ENCODE measurements around the gene CHRNB4.

The CHRNB4 gene

GRCh38 chr15:78675206-78675605 is 34.2 kb upstream of the CHRNB4 start:
- no peak for DNase-seq (ENCODE audit: low read depth in 1 of 2, low spot score in 1 of 2)
- no peaks in the 10 kb centered on the region for H3K27me3 ChIP-seq (ENCODE audit: insufficient read depth, poor library complexity, severe bottlenecking)
- no peak overlapping the region for H3K27ac ChIP-seq (replicated peaks)
- TF ChIP-seq GABPA (IDR thresholded peaks at IDR 0.05; ENCODE audit: low read depth) (no peak), POLR2AphosphoS5 (IDR thresholded peaks at IDR 0.05; ENCODE audit: low read depth) (no peak), SPI1 (IDR thresholded peaks at IDR 0.05; ENCODE audit: borderline replicate concordance, low read depth) (no peak)
- TF ChIP-seq, protein P1, sequence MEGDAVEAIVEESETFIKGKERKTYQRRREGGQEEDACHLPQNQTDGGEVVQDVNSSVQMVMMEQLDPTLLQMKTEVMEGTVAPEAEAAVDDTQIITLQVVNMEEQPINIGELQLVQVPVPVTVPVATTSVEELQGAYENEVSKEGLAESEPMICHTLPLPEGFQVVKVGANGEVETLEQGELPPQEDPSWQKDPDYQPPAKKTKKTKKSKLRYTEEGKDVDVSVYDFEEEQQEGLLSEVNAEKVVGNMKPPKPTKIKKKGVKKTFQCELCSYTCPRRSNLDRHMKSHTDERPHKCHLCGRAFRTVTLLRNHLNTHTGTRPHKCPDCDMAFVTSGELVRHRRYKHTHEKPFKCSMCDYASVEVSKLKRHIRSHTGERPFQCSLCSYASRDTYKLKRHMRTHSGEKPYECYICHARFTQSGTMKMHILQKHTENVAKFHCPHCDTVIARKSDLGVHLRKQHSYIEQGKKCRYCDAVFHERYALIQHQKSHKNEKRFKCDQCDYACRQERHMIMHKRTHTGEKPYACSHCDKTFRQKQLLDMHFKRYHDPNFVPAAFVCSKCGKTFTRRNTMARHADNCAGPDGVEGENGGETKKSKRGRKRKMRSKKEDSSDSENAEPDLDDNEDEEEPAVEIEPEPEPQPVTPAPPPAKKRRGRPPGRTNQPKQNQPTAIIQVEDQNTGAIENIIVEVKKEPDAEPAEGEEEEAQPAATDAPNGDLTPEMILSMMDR (IDR thresholded peaks at IDR 0.05; ENCODE audit: insufficient read depth, low read length), result no peak
- TF ChIP-seq, protein P2, sequence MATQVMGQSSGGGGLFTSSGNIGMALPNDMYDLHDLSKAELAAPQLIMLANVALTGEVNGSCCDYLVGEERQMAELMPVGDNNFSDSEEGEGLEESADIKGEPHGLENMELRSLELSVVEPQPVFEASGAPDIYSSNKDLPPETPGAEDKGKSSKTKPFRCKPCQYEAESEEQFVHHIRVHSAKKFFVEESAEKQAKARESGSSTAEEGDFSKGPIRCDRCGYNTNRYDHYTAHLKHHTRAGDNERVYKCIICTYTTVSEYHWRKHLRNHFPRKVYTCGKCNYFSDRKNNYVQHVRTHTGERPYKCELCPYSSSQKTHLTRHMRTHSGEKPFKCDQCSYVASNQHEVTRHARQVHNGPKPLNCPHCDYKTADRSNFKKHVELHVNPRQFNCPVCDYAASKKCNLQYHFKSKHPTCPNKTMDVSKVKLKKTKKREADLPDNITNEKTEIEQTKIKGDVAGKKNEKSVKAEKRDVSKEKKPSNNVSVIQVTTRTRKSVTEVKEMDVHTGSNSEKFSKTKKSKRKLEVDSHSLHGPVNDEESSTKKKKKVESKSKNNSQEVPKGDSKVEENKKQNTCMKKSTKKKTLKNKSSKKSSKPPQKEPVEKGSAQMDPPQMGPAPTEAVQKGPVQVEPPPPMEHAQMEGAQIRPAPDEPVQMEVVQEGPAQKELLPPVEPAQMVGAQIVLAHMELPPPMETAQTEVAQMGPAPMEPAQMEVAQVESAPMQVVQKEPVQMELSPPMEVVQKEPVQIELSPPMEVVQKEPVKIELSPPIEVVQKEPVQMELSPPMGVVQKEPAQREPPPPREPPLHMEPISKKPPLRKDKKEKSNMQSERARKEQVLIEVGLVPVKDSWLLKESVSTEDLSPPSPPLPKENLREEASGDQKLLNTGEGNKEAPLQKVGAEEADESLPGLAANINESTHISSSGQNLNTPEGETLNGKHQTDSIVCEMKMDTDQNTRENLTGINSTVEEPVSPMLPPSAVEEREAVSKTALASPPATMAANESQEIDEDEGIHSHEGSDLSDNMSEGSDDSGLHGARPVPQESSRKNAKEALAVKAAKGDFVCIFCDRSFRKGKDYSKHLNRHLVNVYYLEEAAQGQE (IDR thresholded peaks at IDR 0.05; ENCODE audit: insufficient replicate concordance, low read depth), result no peak
- H3K4me3 ChIP-seq (replicated peaks; ENCODE audit: insufficient read depth, low read length), result no peak overlapping the region

DNA sequence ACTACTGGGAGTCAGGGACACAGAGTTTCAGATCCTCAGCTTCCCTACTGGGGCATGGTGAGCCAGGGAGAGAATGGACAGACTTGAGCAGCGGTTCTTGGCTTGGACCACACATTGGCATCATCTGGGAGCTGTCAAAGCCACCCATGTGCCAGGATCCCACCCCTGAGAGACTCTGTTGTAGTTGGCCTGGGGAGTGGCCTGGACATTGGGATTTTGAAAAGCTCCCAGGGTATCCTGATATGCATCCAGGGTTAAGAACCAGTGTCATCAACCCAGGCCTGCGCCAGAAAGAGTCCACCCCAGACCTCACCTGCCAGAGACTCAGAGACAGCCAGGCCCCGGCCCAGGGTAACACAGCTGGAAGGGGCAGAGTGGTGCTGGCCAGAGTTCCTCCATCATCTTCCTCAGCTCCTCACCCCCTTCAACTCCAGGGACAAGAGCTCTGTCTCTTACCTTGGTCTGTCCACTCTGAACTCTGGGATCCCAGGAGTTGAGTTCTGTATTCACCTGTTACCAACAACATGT is 33.0 kb upstream of the CHRNB4 start:
- H3K27ac ChIP-seq (replicated peaks), result no peak overlapping the region
- no peak overlapping the region for H3K4me3 ChIP-seq (replicated peaks; ENCODE audit: insufficient read depth, low read length)
- TF ChIP-seq SPI1 (IDR thresholded peaks at IDR 0.05; ENCODE audit: borderline replicate concordance, low read depth) (no peak), GABPA (IDR thresholded peaks at IDR 0.05; ENCODE audit: low read depth) (no peak), POLR2AphosphoS5 (IDR thresholded peaks at IDR 0.05; ENCODE audit: low read depth) (no peak)
- TF ChIP-seq, protein P2 (IDR thresholded peaks at IDR 0.05; ENCODE audit: insufficient replicate concordance, low read depth), result no peak
- TF ChIP-seq, protein P1 (IDR thresholded peaks at IDR 0.05; ENCODE audit: insufficient read depth, low read length), result no peak
- DNase-seq (ENCODE audit: low read depth in 1 of 2, low spot score in 1 of 2), result no peak
- no peaks in the 10 kb centered on the region for H3K27me3 ChIP-seq (ENCODE audit: insufficient read depth, poor library complexity, severe bottlenecking)

- Histone ChIP-seq H3K27ac (replicated peaks) (no peak overlapping the region), H3K27me3 (ENCODE audit: insufficient read depth, poor library complexity, severe bottlenecking) (no peaks in the 10 kb centered on the region), H3K4me3 (replicated peaks; ENCODE audit: insufficient read depth, low read length) (no peak overlapping the region)
- TF ChIP-seq GABPA (IDR thresholded peaks at IDR 0.05; ENCODE audit: low read depth) (no peak), POLR2AphosphoS5 (IDR thresholded peaks at IDR 0.05; ENCODE audit: low read depth) (no peak), SPI1 (IDR thresholded peaks at IDR 0.05; ENCODE audit: borderline replicate concordance, low read depth) (no peak)
- TF ChIP-seq, protein P2 (IDR thresholded peaks at IDR 0.05; ENCODE audit: insufficient replicate concordance, low read depth), result no peak
- TF ChIP-seq, protein P1 (IDR thresholded peaks at IDR 0.05; ENCODE audit: insufficient read depth, low read length), result no peak
- DNase-seq (ENCODE audit: low read depth in 1 of 2, low spot score in 1 of 2), result no peak
Observed at GRCh38 chr15:78673476-78673875, 32.5 kb upstream of the CHRNB4 start.
